ENCODE measurements around the gene NANOGP8.

DNA sequence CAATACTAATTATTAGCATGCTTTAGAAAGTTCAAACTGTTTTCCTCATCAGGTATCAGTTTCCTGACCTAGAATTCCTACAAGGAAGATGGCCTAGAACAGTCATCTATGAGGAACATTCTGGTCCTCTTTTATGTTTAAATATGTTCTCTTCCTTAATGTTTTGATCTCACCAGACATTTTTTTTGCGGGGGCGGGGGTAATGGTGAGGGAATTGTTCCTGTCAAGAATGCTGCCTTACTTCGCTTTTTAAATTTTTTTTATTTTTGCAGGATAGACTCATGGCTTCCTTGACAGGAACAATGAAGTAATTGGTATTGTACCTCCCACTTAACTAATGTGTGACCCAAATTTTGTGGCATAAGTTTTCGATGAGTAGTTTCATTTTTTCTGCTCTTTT lies 44.3 kb upstream of the NANOGP8 start:
- TF ChIP-seq EZH2 (IDR thresholded peaks at IDR 0.05; ENCODE audit: insufficient read depth, poor library complexity, severe bottlenecking), result no peak
- TF ChIP-seq EZH2phosphoT487 (IDR thresholded peaks at IDR 0.05; ENCODE audit: insufficient read depth, low read depth), result no peak

All from GM23248 (cell line).